HG02642 (cell line): ENCODE results near the gene PRPSAP2.
"Not testable (repeated sequence)": the region's sequence is repeated elsewhere in the genome, so short reads cannot be mapped to it uniquely, and the experiment has no call there.

Experiments
- ATAC-seq: cut with Tn5 transposase; IDR thresholded peaks from one replicate; pipeline ENCODE4 v1.9.1; 2021; ENCODE audit warnings: mild to moderate bottlenecking; ENCODE audit not compliant: unreplicated experiment, poor library complexity

PRPSAP2 gene

DNA sequence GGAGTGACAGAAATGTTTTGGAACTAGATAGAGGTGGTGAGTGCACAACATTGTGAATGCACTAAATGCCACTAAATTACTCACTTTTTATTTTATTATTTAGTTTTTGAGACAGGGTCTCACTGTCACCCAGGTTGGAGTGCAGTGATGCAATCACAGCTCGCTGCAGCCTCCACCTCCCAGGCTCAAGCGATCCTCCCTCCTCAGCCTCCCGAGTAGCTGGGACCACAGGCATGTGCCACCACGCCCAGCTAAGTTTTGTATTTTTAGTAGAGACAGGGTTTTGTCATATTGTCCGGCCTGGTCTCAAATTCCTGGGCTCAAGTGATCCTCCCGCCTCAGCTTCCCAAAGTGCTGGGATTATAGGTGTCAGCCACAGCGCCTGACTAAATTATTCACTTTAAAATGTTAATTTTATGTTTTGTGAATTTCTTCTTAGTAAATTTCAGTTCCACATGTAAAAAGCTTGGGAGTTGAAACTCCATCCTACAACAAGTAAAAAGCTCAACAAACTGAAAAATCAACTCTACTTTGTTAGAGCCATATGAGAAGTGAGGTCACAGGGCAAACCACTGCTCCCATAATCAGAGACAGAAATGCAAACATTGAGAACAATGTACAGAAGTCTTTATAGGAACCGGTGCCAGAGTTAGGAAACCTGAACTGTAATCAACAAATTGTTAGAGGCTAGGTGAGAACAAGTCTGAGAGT lies 80.2 kb downstream of the PRPSAP2 start:
- ATAC-seq, result no peak

GRCh38 chr17:18938692-18939023 lies 80.7 kb downstream of the PRPSAP2 start:
- no peak for ATAC-seq

DNA sequence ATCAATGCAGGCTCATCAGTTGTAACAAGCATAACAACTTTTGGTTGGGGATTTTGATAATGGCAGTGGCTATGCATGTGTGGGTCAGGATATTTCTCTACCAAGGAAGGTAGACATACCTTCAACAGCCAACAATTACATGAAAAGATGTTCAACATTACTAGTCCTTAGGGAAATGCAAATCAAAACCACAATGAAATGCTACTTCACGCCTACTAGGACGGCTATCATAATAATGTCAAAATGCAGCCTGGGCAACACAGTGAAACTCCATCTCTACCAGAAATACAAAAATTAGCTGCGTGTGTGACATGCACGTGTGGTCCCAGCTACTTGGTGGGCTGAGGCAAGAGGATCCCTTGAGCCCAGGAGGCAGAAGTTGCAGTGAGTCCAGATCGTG lies 86.7 kb downstream of the PRPSAP2 start:
- ATAC-seq, result no peak

DNA sequence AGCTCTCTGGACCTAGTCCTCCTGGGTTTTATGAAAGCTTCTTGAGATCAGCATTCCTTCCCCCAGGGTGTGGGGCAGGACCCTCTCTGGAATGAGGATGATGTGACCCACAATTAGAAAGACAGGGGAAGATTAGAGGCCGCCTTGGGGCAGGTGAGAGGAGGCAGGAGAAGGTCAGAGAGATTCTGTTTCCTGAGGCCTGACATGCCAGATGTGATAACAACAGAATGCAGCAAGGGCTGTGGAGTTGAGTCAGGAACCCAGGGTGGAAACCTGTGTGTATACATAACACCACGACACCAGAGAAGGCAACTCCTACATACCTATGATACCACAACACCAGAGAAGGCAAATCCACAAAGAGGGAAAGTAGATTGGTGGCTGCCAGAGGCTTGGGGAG lies 88.6 kb downstream of the PRPSAP2 start:
- no peak for ATAC-seq

- ATAC-seq, result no peak
These were observed 89.9 kb downstream of the PRPSAP2 start for GRCh38 chr17:18947866-18948265.

DNA sequence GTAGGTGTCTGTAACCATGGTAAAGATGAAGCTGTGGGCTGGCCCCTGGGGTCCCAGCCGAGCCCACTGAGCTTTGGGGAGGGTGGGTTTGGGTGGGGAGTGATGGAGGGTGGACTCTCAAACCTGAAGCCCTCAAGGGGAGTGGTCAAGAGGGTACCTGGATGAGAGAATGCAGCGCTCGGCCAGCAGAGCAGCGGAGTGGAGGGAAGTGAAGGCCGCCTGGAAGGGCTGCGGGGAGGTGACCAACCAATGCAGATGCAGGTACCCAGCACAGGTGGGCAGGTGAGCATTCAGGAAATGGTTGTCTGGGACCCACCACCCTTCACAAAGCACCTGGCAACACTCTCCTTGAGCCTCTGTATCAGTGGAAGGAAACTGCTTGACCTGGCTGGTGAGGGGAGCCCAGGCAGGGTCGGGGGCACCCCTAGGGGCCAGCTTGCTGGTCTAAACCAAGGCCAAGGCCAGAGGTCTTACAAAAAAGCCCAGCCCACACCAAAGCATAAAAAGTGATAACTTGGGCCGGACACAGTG lies 90.6 kb downstream of the PRPSAP2 start:
- ATAC-seq, result no peak

DNA sequence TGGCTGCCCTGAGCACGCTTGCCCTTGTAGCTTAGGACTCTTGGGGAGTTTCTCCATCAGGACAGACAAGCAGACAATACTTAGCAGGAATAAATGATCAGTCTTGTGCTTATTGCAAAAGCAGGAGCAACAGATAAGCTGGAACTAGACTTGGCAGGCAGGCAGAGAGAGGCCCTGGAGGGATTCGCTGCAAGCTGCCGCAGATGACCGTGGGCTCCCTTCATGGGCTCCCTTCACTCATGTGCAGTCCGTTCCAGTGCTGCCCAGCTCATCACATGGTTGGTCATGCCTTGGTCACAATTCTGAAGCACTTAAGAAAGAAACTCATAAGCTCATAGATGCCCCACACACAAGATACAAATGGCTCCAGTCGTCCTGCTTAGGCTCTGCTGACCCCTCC lies 91.6 kb downstream of the PRPSAP2 start:
- ATAC-seq, result no peak

DNA sequence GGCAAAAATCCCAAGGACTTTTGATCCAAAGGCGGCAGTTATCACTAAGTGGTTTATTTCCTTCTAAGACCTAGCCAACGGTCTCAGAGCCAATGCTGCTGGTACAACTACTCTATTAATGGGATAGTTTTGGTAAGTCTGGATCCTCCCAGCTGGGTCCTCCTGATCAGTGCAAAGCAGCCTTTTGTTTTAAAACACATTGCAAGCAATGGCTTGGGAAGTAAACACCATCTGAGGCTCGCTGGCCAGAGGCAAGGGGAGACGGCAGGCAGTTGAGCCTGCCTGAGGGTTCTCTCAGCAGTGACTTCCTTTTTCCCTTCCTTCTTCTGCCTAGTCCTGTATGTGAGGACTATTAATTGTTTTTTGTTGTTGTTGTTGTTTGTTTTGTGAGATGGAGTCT lies 92.4 kb downstream of the PRPSAP2 start:
- ATAC-seq, result no peak

- no peak for ATAC-seq
These were observed 93.3 kb downstream of the PRPSAP2 start for GRCh38 chr17:18950944-18951905.

DNA sequence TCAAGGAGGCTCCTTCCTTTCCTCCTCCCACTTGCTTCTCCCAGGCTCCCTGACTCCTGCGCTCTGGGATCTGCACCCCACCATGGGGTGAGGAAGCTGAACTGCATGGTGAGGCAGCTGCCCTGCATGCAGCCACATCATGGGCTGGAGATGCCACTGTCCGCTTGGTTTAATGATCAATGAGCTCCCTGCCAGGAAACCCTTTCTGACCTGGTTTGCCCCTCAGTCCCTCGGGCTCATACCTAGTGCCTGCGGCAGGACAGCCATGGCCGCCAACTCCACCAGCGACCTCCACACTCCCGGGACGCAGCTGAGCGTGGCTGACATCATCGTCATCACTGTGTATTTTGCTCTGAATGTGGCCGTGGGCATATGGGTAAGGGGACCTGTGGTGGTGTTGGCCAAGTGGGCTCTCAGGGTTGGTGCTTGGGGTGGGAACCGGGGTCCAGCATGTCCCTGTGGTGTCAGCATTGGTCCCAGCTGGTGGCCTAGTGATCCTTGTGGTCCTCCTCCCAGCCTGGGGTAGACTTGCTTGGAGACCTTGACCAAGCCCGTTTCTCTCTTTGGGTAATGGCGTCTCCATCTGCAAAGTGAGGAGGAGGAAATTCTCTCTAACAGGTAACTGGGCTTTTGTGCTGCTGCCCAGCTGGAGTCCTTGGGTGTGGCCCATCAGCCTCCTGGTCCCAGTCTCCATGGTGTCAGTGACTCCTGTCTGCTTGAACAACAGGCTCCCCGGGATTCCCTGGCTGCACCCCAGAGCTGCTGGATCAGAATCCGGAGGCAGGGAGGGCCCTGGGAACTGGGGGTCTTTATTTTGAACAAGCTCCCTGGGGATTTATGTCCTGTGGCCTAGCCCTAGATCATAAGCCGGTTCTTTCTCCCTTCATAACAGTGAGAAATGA lies 94.3 kb downstream of the PRPSAP2 start, which contains the start of gene SLC5A10:
Gene SLC5A10, plus strand, starts transcription at position 225 of the 902 bp plus-strand sequence. Its CDS starts 41 bp downstream, at position 266.
- ATAC-seq, result no peak

GRCh38 chr17:18953231-18953728 lies 95.3 kb downstream of the PRPSAP2 start:
- ATAC-seq, result no peak

DNA sequence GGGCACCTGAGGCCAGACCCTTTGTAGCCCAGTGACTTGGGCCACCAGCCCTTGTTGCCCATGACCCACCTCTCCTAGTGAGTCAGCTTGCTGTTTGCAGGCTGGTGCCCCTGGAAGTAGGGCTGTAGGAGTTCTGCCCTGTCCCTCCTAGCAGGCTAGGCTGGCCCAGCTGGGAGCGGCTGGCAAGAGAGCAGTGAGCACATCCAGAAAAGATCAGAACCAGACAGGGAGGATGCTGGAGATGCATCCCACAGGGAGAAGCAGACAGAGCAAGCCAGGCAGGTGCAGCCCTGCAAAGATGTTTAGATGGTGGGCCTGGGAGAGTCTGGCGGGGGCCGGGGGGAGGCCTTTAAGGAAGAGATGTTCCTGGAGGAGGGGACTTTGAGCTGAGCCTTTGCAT lies 96.4 kb downstream of the PRPSAP2 start:
- ATAC-seq, result no peak

- ATAC-seq, result no peak
These were observed 97.1 kb downstream of the PRPSAP2 start for GRCh38 chr17:18955009-18955408.

GRCh38 chr17:18956021-18956420 lies 98.1 kb downstream of the PRPSAP2 start:
- ATAC-seq, result not testable (repeated sequence)

- ATAC-seq, result no peak
These were observed 98.7 kb downstream of the PRPSAP2 start for GRCh38 chr17:18956581-18956980.

DNA sequence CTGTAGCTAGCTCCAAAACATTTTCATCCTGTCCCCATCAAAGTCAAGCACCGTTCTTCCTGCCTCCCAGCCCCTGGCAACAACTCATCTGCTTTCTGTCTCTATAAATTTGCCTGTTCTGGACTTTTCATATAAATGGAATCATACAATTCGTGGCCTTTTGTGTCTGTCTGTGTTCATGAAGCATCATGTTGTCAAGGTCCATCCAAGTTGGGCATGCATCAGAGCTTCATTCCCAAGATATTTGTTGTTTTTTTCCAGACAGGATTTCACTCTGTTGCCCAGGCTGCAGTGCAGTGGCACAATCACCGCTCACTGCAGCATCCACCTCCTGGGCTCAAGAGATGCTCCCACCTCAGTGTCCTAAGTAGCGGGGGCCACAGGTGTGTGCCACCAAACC lies 99.9 kb downstream of the PRPSAP2 start:
- no peak for ATAC-seq

DNA sequence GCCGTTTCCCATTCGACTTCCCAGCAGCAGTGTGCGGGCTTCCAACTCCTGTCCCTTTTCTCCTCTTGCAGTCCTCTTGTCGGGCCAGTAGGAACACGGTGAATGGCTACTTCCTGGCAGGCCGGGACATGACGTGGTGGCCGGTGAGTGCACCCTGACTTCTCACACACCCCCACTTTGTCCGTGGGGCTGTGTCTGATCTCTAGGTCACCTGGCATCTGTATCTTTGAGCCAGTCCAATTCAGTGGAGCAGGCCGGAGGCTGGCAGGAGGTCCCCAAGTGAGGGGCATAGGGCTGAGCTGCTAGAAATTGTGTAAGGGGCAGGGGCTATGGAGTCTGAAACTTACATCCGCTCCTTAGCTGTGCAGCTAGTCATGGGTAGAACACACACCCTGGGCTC lies 100.7 kb downstream of the PRPSAP2 start:
- ATAC-seq, result no peak

DNA sequence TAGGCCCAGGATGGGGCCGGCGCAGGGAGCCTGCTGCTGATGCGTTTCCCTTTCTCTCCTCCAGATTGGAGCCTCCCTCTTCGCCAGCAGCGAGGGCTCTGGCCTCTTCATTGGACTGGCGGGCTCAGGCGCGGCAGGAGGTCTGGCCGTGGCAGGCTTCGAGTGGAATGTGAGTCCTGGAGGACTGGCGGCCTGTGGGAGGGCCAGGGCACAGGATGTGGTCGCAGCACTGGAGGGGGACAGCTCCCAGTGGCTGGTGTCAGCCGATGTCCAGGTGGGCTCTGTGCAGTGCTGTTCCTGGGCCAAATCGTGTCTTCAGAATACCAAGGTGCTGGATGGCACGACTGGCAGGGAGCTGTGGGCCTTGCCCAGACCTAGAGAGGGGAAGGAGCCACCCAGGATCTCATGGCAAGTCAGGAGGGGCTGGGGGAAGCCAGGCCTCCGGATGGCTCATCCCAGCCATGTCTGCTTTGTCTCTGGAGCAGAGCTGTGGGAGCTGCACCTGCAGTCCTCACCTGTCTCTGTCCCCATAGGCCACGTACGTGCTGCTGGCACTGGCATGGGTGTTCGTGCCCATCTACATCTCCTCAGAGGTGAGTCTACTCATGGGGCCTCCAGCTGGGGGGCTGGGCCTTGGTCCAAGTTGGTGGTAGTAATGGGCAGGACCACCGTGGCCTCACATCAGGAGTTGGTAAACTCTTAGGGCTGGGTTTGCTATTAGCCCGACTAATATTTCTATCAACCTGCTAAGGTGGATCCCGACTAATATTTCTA lies 101.3 kb downstream of the PRPSAP2 start:
- no peak for ATAC-seq

DNA sequence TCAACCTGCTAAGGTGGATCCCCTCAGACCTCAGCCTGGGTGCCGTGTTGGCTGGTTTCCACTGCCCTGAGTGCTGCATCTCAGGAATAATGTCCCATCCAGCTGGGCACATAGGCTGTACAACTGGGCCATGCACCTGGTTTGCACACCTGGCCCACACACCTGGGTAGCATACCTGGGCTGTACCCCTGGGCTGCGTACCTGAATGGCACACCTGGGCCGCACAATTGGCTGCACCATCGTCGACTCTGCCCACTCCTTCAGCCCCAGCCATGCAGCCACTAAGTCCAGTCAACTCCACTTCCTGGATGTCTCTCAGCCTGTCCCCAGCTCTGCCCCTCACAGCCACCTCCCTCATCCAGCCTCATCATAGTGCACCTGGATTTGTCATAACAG lies 101.9 kb downstream of the PRPSAP2 start:
- ATAC-seq, result no peak
